ENCODE measurements around the gene CCDC188.

CCDC188 gene

GRCh38 chr22:20127318-20127868, 23.5 kb downstream of the CCDC188 start:
- DNase-seq (ENCODE audit: low read depth in 1 of 2, low spot score in 1 of 2) = no peak
- Histone ChIP-seq H3K27ac (replicated peaks) (no peak overlapping the region), H3K4me3 (replicated peaks; ENCODE audit: insufficient read depth, low read length) (no peak overlapping the region), H3K27me3 (ENCODE audit: insufficient read depth, poor library complexity, severe bottlenecking) (peaks cover 15% of the 10 kb centered on the region)
- TF ChIP-seq CTCF (IDR thresholded peaks at IDR 0.05; ENCODE audit: insufficient read depth, low read length) = no peak
- peak; percentile 16; the same call in 1 of the 2 replicates for TF ChIP-seq POLR2AphosphoS5 (IDR thresholded peaks at IDR 0.05; ENCODE audit: low read depth)

GRCh38 chr22:20126284-20127029, 24.4 kb downstream of the CCDC188 start:
- Histone ChIP-seq H3K4me3 (replicated peaks; ENCODE audit: insufficient read depth, low read length) (no peak overlapping the region), H3K27ac (replicated peaks) (no peak overlapping the region), H3K27me3 (ENCODE audit: insufficient read depth, poor library complexity, severe bottlenecking) (peaks cover 12% of the 10 kb centered on the region)
- TF ChIP-seq CTCF (IDR thresholded peaks at IDR 0.05; ENCODE audit: insufficient read depth, low read length) (no peak), REST (IDR thresholded peaks at IDR 0.05; ENCODE audit: insufficient replicate concordance, low read depth) (no peak), POLR2AphosphoS5 (IDR thresholded peaks at IDR 0.05; ENCODE audit: low read depth) (no peak), GABPA (IDR thresholded peaks at IDR 0.05; ENCODE audit: low read depth) (no peak), SPI1 (IDR thresholded peaks at IDR 0.05; ENCODE audit: borderline replicate concordance, low read depth) (no peak)
- no peak for DNase-seq (ENCODE audit: low read depth in 1 of 2, low spot score in 1 of 2)

- no peak overlapping the region for H3K4me3 ChIP-seq (replicated peaks; ENCODE audit: insufficient read depth, low read length)
- no peak for DNase-seq (ENCODE audit: low read depth in 1 of 2, low spot score in 1 of 2)
- TF ChIP-seq SPI1 (IDR thresholded peaks at IDR 0.05; ENCODE audit: borderline replicate concordance, low read depth) (no peak), CTCF (IDR thresholded peaks at IDR 0.05; ENCODE audit: insufficient read depth, low read length) (no peak), GABPA (IDR thresholded peaks at IDR 0.05; ENCODE audit: low read depth) (no peak), REST (IDR thresholded peaks at IDR 0.05; ENCODE audit: insufficient replicate concordance, low read depth) (no peak), POLR2AphosphoS5 (IDR thresholded peaks at IDR 0.05; ENCODE audit: low read depth) (no peak)
- H3K27ac ChIP-seq (replicated peaks) = no peak overlapping the region
- H3K27me3 ChIP-seq (ENCODE audit: insufficient read depth, poor library complexity, severe bottlenecking) = peaks cover 3% of the 10 kb centered on the region
These were observed 25.4 kb downstream of the CCDC188 start for GRCh38 chr22:20125201-20126174.
